Inferior parietal cortex (tissue), 1 donor: Measurements from ENCODE around the gene PSMB3.

Experiments used
- DNase-seq: peaks from one replicate; pipeline ENCODE4 v3.0.0-alpha.2; 2016; ENCODE audit errors: extremely low spot score

Gene PSMB3

GRCh38 chr17:38752308-38753070 lies at the start of gene PSMB3:
TSS of gene PSMB3 (plus strand) at chr17:38752741. CDS start at chr17:38752827, 86 bp downstream.
- DNase-seq = peak; percentile 100

GRCh38 chr17:38702916-38703741 lies 49.4 kb upstream of the PSMB3 start:
- no peak for DNase-seq

- DNase-seq = no peak
Observed at GRCh38 chr17:38703742-38704605, 48.6 kb upstream of the PSMB3 start.

GRCh38 chr17:38704606-38705522 lies 47.7 kb upstream of the PSMB3 start, which contains the start of gene MLLT6:
TSS of gene MLLT6 (plus strand) at chr17:38705273. CDS start at chr17:38705633, 360 bp downstream.
- DNase-seq = peak; percentile 69

GRCh38 chr17:38705523-38705802 lies 47.1 kb upstream of the PSMB3 start:
- no peak for DNase-seq

GRCh38 chr17:38705803-38706504 lies 46.6 kb upstream of the PSMB3 start:
- DNase-seq = no peak

GRCh38 chr17:38706505-38707216 lies 45.9 kb upstream of the PSMB3 start:
- DNase-seq = no peak

GRCh38 chr17:38707678-38708351 lies 44.7 kb upstream of the PSMB3 start:
- no peak for DNase-seq

- no peak for DNase-seq
Observed at GRCh38 chr17:38709104-38709820, 43.3 kb upstream of the PSMB3 start.

- no peak for DNase-seq
Observed at GRCh38 chr17:38709864-38710603, 42.5 kb upstream of the PSMB3 start.

GRCh38 chr17:38710604-38710962 lies 42.0 kb upstream of the PSMB3 start:
- no peak for DNase-seq

GRCh38 chr17:38710985-38711384 lies 41.6 kb upstream of the PSMB3 start:
- no peak for DNase-seq

- DNase-seq = no peak
Observed at GRCh38 chr17:38711792-38712571, 40.6 kb upstream of the PSMB3 start.

GRCh38 chr17:38712593-38712992 lies 39.9 kb upstream of the PSMB3 start:
- DNase-seq = no peak

GRCh38 chr17:38713456-38714075 lies 39.0 kb upstream of the PSMB3 start:
- DNase-seq = no peak

GRCh38 chr17:38715216-38715943 lies 37.2 kb upstream of the PSMB3 start:
- DNase-seq = no peak
